GM19240 (cell line): ENCODE measurements around the gene OR4M2.
"Not testable (repeated sequence)": the region's sequence is repeated elsewhere in the genome, so short reads cannot be mapped to it uniquely, and the experiment has no call there.

ENCODE experiments used
- DNase-seq: peaks from one replicate; pipeline ENCODE4 v3.0.0; 2011; ENCODE audit warnings: low spot score; ENCODE audit not compliant: insufficient read length

Gene OR4M2, protein sequence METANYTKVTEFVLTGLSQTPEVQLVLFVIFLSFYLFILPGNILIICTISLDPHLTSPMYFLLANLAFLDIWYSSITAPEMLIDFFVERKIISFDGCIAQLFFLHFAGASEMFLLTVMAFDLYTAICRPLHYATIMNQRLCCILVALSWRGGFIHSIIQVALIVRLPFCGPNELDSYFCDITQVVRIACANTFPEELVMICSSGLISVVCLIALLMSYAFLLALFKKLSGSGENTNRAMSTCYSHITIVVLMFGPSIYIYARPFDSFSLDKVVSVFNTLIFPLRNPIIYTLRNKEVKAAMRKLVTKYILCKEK

DNA sequence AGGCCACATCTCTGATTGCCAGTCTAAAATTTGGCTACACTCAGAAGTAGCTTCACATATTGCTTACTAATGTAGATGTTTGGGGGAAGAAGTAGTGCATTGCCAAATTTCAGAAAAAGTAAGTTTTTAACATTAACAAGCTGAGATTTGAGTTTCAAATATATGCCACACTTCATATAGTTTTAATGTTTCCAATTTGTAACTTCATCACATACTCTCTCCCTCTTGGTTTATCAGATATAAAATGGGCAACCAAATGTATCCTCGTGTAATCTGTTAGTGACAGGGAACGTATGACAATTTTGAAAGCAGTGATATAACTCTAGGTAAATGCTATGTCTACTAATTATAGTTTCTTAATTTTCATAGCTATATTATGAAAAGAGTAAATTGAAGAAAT lies at the start of gene OR4M2:
OR4M2 (plus strand) TSS at position 301 of the 400 bp plus-strand sequence; CDS start at position 399, 98 bp downstream.
- DNase-seq, result not testable (repeated sequence)

GRCh38 chr15:22069267-22069666 lies 11.1 kb upstream of the OR4M2 start:
- not testable (repeated sequence) for DNase-seq

DNA sequence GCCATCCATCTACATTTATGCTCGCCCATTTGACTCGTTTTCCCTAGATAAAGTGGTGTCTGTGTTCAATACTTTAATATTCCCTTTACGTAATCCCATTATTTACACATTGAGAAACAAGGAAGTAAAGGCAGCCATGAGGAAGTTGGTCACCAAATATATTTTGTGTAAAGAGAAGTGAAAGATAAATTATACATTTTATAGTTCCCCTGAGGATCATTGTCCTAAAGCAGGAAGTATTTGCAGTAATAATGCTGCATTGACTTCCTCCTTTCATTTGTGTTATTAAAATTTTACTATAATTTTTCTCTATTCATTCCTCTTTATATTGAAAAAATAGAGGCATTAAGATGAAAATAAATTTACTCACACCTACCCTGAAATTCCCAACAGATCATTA lies 1.1 kb downstream of the OR4M2 start:
- DNase-seq, result not testable (repeated sequence)

DNA sequence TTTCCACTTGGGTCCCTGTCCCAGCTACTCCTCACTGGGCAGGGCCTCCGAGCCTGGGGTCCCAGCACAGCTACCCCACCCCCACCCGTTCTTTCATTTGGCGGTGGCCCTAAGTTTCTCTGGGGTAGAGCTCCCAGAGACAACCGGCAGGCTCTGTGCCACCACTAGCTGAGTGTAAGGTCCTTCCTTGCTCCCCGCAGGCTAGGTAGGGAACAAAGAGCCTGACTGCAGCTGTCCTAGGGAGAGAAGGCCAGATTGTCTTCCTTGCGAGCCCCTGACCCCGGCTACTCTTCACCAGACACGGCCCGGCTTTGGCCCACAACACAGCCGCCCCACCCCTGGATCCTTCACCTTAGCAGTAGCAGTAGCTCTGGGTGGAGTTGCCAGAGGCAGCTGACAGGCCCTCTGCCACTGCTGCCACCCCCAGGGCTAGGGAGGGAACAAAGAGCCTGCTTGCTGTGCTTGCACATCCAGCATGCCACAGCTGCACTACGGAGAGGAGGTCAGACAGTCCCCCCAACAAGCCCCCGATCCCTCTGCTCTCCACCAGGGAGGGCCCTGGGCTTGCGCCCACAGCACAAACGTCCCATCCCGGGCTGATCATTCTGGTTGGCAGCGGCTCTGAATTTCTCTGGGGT lies 18.4 kb downstream of the OR4M2 start:
- DNase-seq, result not testable (repeated sequence)

GRCh38 chr15:22099289-22099891 lies 19.1 kb downstream of the OR4M2 start:
- not testable (repeated sequence) for DNase-seq

- not testable (repeated sequence) for DNase-seq
These were observed 41.7 kb downstream of the OR4M2 start for GRCh38 chr15:22122033-22122432.
